Neural cell (in vitro differentiated cells): ENCODE data around the gene PGM5.

Experiments
- EP300 ChIP-seq: fragments of 450-650 bp; conservative IDR thresholded peaks from 2 replicates; pipeline ENCODE4 v1.6.1; 2014; ENCODE audit warnings: antibody characterized with exemption, mild to moderate bottlenecking, moderate library complexity; ENCODE audit not compliant: poor library complexity, severe bottlenecking
- EZH2 ChIP-seq: fragments of 200-600, 300-800 bp; shearing (Covaris generic), sonication (generic); IDR thresholded peaks from 2 replicates; pipeline ENCODE4 v1.6.1; 2014; ENCODE audit warnings: antibody characterized with exemption, low read length, borderline replicate concordance, mild to moderate bottlenecking; ENCODE audit not compliant: insufficient read depth, poor library complexity, severe bottlenecking
- MXI1 ChIP-seq: fragments of 450-650 bp; conservative IDR thresholded peaks from 2 replicates; pipeline ENCODE4 v1.6.1; 2014; ENCODE audit warnings: antibody characterized with exemption, mild to moderate bottlenecking; ENCODE audit not compliant: poor library complexity, severe bottlenecking
- POLR2AphosphoS5 ChIP-seq: IDR thresholded peaks from 2 replicates; pipeline ENCODE4 v1.6.1; 2012
- RAD21 ChIP-seq: fragments of 450-650 bp; conservative IDR thresholded peaks from 2 replicates; pipeline ENCODE4 v1.6.1; 2014; ENCODE audit warnings: antibody characterized with exemption, mild to moderate bottlenecking, moderate library complexity
- SMC3 ChIP-seq: fragments of 450-650 bp; conservative IDR thresholded peaks from 2 replicates; pipeline ENCODE4 v1.6.1; 2014; ENCODE audit warnings: antibody characterized with exemption, mild to moderate bottlenecking, moderate library complexity; ENCODE audit not compliant: poor library complexity
- TAF1 ChIP-seq: IDR thresholded peaks from 2 replicates; pipeline ENCODE4 v1.6.1; 2012; ENCODE audit warnings: low read depth
- TF ChIP-seq, protein P1 (sequence below): fragments of 450-650 bp; IDR thresholded peaks from 2 replicates; pipeline ENCODE4 v1.5.1; 2014; ENCODE audit warnings: antibody characterized with exemption, mild to moderate bottlenecking, moderate library complexity; ENCODE audit not compliant: poor library complexity, severe bottlenecking

DNA sequence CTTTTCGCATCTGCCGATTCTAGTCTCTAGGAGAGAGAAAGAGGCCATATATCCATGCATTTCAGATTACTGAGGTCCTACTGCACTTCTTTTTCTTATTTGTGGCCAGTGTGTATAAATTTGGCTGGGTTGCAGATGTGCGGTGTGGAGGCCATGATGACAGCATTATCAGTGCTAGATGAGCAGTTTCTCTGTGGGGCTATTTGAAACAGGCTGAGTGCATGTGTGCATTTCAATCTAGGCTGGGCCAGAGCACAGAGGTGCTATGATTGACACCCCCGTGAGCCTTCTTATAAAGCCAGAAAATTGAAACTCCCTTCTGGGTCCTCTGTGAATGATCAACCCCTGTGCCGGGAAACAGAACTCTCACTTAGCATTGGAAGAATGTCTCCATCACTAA lies 114.2 kb downstream of the PGM5 start:
- TF ChIP-seq, protein P1, sequence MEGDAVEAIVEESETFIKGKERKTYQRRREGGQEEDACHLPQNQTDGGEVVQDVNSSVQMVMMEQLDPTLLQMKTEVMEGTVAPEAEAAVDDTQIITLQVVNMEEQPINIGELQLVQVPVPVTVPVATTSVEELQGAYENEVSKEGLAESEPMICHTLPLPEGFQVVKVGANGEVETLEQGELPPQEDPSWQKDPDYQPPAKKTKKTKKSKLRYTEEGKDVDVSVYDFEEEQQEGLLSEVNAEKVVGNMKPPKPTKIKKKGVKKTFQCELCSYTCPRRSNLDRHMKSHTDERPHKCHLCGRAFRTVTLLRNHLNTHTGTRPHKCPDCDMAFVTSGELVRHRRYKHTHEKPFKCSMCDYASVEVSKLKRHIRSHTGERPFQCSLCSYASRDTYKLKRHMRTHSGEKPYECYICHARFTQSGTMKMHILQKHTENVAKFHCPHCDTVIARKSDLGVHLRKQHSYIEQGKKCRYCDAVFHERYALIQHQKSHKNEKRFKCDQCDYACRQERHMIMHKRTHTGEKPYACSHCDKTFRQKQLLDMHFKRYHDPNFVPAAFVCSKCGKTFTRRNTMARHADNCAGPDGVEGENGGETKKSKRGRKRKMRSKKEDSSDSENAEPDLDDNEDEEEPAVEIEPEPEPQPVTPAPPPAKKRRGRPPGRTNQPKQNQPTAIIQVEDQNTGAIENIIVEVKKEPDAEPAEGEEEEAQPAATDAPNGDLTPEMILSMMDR, result no peak
- TF ChIP-seq EZH2 (no peak), TAF1 (no peak), RAD21 (no peak), EP300 (no peak), POLR2AphosphoS5 (no peak), SMC3 (no peak), MXI1 (no peak)
